Keratinocyte (primary cell): ENCODE data around the gene ASB15. TPM values are rescaled to one million over a fixed set of nuclear protein-coding genes. Genes with fewer than 3 reads are reported as not detected.

ENCODE experiments used
- DNase-seq: peaks from one replicate; pipeline ENCODE4 v3.0.0-alpha.2; 2011; ENCODE audit warnings: low read depth, missing footprints, low spot score
- FAIRE-seq: peaks from 2 replicates; lab custom pipeline; 2011; peaks lifted over from hg19 to GRCh38; lab: Jason Lieb, UNC
- H2AFZ ChIP-seq: 2 replicates; pipeline ENCODE4 v1.6.0; 2012; ENCODE audit warnings: low read length, control low read depth, inconsistent platforms; ENCODE audit not compliant: control insufficient read depth
- H3K27ac ChIP-seq: 2 replicates; pipeline ENCODE4 v1.5.1; 2011; ENCODE audit warnings: low read length; ENCODE audit not compliant: control insufficient read depth, insufficient read depth
- H3K27me3 ChIP-seq: 3 replicates; pipeline ENCODE4 v1.6.0; 2011; ENCODE audit warnings: low read length; ENCODE audit not compliant: control insufficient read depth, insufficient read depth; ENCODE audit errors: extremely low read depth
- H3K36me3 ChIP-seq, 2 experiments: 2 replicates in 1 of 2; 3 replicates in 1 of 2; pipeline ENCODE4 v1.5.1; 2011; ENCODE audit warnings: low read length in 2 of 2, mild to moderate bottlenecking in 1 of 2; ENCODE audit not compliant: control insufficient read depth in 2 of 2, insufficient read depth in 2 of 2; ENCODE audit errors: extremely low read depth in 1 of 2
- H3K4me1 ChIP-seq: 3 replicates; pipeline ENCODE4 v1.5.1; 2011; ENCODE audit warnings: low read length; ENCODE audit not compliant: control insufficient read depth, insufficient read depth; ENCODE audit errors: extremely low read depth
- H3K4me2 ChIP-seq: 3 replicates; pipeline ENCODE4 v1.6.0; 2011; ENCODE audit warnings: low read depth, low read length; ENCODE audit not compliant: control insufficient read depth, insufficient read depth; ENCODE audit errors: extremely low read depth
- H3K4me3 ChIP-seq, 3 experiments: fragments of 200-600 bp in 1 of 3; sonication (generic) in 1 of 3; 2 replicates in 2 of 3; 3 replicates in 1 of 3; pipeline ENCODE4 v1.5.1; 2011 to 2016; ENCODE audit warnings: low read length in 3 of 3, mild to moderate bottlenecking in 3 of 3, control low read depth in 2 of 3, inconsistent platforms in 1 of 3, low read depth in 1 of 3, mixed read lengths in 1 of 3, mixed run types in 1 of 3, moderate library complexity in 1 of 3; ENCODE audit not compliant: control insufficient read depth in 2 of 3, insufficient read depth in 2 of 3; ENCODE audit errors: extremely low read depth in 1 of 3
- H3K79me2 ChIP-seq: 2 replicates; pipeline ENCODE4 v1.6.0; 2012; ENCODE audit warnings: low read length; ENCODE audit not compliant: control insufficient read depth, insufficient read depth
- H3K9ac ChIP-seq: 3 replicates; pipeline ENCODE4 v1.6.0; 2011; ENCODE audit warnings: low read length; ENCODE audit not compliant: control insufficient read depth, insufficient read depth; ENCODE audit errors: extremely low read depth
- H3K9me1 ChIP-seq: 3 replicates; pipeline ENCODE4 v1.6.0; 2011; ENCODE audit warnings: low read length; ENCODE audit not compliant: control insufficient read depth, insufficient read depth; ENCODE audit errors: extremely low read depth
- H3K9me3 ChIP-seq: 2 replicates; pipeline ENCODE4 v1.5.1; 2012; ENCODE audit warnings: low read depth, low read length; ENCODE audit not compliant: control insufficient read depth
- H4K20me1 ChIP-seq: 3 replicates; pipeline ENCODE4 v1.6.0; 2011; ENCODE audit warnings: low read length; ENCODE audit not compliant: control insufficient read depth, insufficient read depth; ENCODE audit errors: extremely low read depth
- CTCF ChIP-seq, 3 experiments: IDR thresholded peaks in 1 of 3; conservative IDR thresholded peaks in 1 of 3; optimal IDR thresholded peaks in 1 of 3; 2 replicates in 2 of 3; 3 replicates in 1 of 3; pipeline versions ENCODE3 to v1.5.1; 2011; ENCODE audit warnings: low read length in 3 of 3, mild to moderate bottlenecking in 3 of 3, moderate library complexity in 2 of 3, control low read depth in 1 of 3, inconsistent platforms in 1 of 3; ENCODE audit not compliant: insufficient read depth in 2 of 3; ENCODE audit errors: extremely low read depth in 1 of 3
- EZH2 ChIP-seq: IDR thresholded peaks from one replicate; pipeline ENCODE4 v1.6.1; 2012; ENCODE audit warnings: inconsistent platforms, mild to moderate bottlenecking, low read length, moderate library complexity
- dilution Hi-C: fragments of 300-500 bp; cut with MboI; formaldehyde crosslinking; loops from one replicate; pipeline ENCODE4 v1.7.0; 2020; ENCODE audit warnings: low sequenced_read_pairs; ENCODE audit not compliant: extremely low pct_ligation_motif_present
- polyA plus RNA-seq, 5 experiments: library from polyadenylated mRNA; depleted of rRNA in 3 of 5; stranded (reverse) in 3 of 5; stranded (forward) in 1 of 5; unstranded in 1 of 5; fragments of >200 nt; gene quantifications; 1 replicate in 1 of 5; 2 replicates in 3 of 5; 3 replicates in 1 of 5; pipeline versions ENCODE4 v1.2.1 to v1.2.3, GENCODE V29; 2011 to 2012; ENCODE audit warnings: missing spikeins in 2 of 5, low read depth in 1 of 5, low replicate concordance in 1 of 5

ASB15 gene
- polyA plus RNA-seq, 1 donor (not counting 4 experiments of a cell fraction or from before 2014, with no cell fraction given): not detected

- no peaks in the 10 kb centered on the region for H3K36me3 ChIP-seq
- H2AFZ ChIP-seq: peak overlapping the region; percentile 14
- no peak for FAIRE-seq
- H3K4me2 ChIP-seq: no peak overlapping the region
- H3K4me3 ChIP-seq: no peak overlapping the region
- dilution Hi-C loops: no loop called here
- no peaks in the 10 kb centered on the region for H3K9me1 ChIP-seq
- no peaks in the 10 kb centered on the region for H3K27me3 ChIP-seq
- DNase-seq: no peak
- H4K20me1 ChIP-seq: no peaks in the 10 kb centered on the region
- no peak overlapping the region for H3K9ac ChIP-seq
- peaks cover 7% of the 10 kb centered on the region for H3K4me1 ChIP-seq
- TF ChIP-seq CTCF (optimal IDR thresholded peaks at IDR 0.05 in 1 of 3, IDR thresholded peaks at IDR 0.05 in 1 of 3, conservative IDR thresholded peaks at IDR 0.05 in 1 of 3; ENCODE audit: extremely low read depth in 1 of 3, insufficient read depth in 2 of 3, low read length in 3 of 3): no peak
- H3K27ac ChIP-seq: no peak overlapping the region
- no peaks in the 10 kb centered on the region for H3K9me3 ChIP-seq
- no peaks in the 10 kb centered on the region for H3K79me2 ChIP-seq
These were observed 28.3 kb upstream of the ASB15 start for GRCh38 chr7:123573341-123573740.

- no peak overlapping the region for H3K4me3 ChIP-seq
- H4K20me1 ChIP-seq: no peaks in the 10 kb centered on the region
- no peak overlapping the region for H2AFZ ChIP-seq
- no peak overlapping the region for H3K27ac ChIP-seq
- no peaks in the 10 kb centered on the region for H3K9me3 ChIP-seq
- no peak for TF ChIP-seq EZH2
- no peak for TF ChIP-seq CTCF (optimal IDR thresholded peaks at IDR 0.05 in 1 of 3, IDR thresholded peaks at IDR 0.05 in 1 of 3, conservative IDR thresholded peaks at IDR 0.05 in 1 of 3; ENCODE audit: extremely low read depth in 1 of 3, insufficient read depth in 2 of 3, low read length in 3 of 3)
- H3K9me1 ChIP-seq: no peaks in the 10 kb centered on the region
- no peaks in the 10 kb centered on the region for H3K79me2 ChIP-seq
- H3K9ac ChIP-seq: no peak overlapping the region
- DNase-seq: no peak
- no peaks in the 10 kb centered on the region for H3K36me3 ChIP-seq
- FAIRE-seq: no peak
- dilution Hi-C loops: no loop called here
- no peak overlapping the region for H3K4me2 ChIP-seq
- H3K27me3 ChIP-seq: no peaks in the 10 kb centered on the region
- H3K4me1 ChIP-seq: peaks cover 7% of the 10 kb centered on the region
These were observed 27.6 kb upstream of the ASB15 start for GRCh38 chr7:123573896-123574467.
